GM12872 (cell line): Measurements from ENCODE around the gene CMIP.
A peak's percentile ranks its signal among the peaks of the same experiment; 100 is the strongest.

Source experiments
- CTCF ChIP-seq: IDR thresholded peaks from 3 replicates; pipeline ENCODE4 v1.5.1; 2011; ENCODE audit warnings: low read depth, mild to moderate bottlenecking, low read length, moderate library complexity; ENCODE audit not compliant: insufficient read depth

CMIP gene

GRCh38 chr16:81440888-81441761 is 3.5 kb upstream of the CMIP start:
- no peak for TF ChIP-seq CTCF

GRCh38 chr16:81442220-81442915 is 2.2 kb upstream of the CMIP start:
- TF ChIP-seq CTCF, result no peak

DNA sequence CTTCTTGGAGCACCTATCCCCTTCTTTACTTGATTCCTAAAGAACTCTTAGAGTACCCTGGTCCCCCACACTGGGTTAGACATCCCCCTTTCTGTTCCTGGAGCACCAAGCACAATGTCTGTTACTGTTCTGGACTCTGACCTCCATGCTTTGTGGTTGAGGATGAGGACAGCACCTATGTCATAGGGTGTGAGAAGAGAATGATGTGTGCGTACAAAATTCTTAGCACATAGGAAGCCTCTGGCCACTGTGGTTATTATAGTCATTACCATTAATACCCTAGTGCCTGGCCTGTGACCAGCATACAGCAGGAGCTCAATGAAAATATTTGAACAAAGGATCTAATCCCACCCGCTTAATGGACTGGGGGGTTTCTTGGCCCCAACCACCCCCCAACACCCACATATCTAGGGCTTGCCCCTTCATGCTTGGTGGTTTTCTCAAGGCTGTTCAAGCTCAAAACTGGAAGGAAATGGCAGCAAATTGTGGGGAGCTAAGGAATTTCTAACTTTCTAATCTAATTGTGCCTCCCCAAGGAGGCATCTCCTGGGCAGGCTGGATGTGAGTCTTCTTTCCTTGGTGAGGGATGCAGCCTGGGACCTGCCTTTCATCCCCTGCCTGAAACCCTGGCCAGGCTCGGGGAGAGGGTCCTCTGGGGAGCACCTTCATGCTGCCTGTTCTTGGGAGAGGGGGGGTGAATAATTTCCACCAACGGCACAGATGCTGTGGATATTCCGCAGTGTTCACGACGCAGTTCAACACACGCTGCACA is 1.5 kb upstream of the CMIP start:
- no peak for TF ChIP-seq CTCF

DNA sequence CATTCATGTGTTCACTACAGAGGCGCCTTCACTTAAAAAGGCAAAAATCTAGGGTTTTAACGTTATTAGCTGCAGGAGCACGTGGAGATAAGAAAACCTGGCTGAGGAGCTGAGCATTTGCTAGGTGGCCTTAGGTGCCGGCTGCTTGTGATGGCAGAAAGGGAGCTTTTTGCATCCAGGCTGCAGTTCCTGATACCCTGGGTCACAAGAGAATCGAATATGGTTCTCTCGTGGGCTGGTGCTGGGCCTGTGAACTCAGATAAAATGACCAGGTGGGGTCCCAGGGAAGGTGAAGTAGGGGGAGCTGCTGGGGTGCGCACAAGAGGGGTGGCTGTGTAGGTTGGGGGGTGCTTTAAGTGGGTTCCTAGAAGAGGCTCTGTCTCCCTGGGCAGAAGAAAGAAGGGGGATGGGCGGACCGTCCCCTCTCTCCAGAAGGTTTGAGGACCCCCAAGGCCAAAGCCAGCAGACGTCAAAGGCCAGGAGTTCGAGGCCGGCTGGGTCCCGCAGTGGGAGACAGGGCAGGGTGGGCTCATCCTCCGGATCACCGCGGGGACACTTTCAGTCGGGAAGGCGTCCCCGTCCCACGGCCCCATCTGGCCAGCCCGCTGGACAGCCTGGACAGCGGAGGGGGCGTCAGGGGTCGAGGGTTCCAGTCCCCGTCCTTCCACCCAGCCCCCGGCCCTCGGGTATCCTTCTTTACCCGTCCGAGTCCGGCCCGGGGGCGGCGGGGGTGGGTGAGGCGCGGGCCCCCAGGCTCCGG is 740 bp upstream of the CMIP start:
- TF ChIP-seq CTCF, result no peak

DNA sequence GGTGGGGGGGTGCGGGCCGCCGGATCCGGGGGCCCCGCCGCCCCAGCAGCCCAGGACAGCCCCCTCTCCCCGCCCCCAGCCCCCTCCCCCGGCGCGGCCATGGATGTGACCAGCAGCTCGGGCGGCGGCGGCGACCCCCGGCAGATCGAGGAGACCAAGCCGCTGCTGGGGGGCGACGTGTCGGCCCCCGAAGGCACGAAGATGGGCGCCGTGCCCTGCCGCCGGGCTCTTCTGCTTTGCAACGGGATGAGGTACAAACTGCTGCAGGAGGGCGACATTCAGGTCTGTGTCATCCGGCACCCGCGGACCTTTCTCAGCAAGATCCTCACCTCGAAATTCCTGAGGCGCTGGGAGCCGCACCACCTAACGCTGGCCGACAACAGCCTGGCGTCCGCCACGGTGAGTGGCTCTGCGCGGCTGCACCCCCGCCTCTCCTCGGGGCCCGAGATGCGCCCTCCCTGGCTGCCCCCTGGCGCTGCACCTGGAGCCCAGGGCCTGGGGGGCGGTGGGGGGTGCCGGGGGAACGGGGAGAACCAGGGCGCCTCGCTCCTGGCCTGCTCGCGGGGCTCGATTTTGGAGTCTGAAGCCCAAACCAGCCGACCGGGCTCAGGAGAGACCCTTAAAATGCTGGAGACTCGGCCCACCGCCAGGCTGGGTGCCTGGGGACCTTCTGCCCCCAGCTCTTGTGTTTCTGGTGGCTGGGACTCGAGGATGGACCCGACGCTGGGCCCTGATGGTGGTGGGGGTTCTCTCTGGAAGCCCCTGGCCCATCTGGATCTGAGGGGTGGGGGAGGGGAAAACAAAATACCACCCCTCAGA is 744 bp downstream of the CMIP start:
- peak; percentile 50; the same call in 2 of the 3 replicates for TF ChIP-seq CTCF

DNA sequence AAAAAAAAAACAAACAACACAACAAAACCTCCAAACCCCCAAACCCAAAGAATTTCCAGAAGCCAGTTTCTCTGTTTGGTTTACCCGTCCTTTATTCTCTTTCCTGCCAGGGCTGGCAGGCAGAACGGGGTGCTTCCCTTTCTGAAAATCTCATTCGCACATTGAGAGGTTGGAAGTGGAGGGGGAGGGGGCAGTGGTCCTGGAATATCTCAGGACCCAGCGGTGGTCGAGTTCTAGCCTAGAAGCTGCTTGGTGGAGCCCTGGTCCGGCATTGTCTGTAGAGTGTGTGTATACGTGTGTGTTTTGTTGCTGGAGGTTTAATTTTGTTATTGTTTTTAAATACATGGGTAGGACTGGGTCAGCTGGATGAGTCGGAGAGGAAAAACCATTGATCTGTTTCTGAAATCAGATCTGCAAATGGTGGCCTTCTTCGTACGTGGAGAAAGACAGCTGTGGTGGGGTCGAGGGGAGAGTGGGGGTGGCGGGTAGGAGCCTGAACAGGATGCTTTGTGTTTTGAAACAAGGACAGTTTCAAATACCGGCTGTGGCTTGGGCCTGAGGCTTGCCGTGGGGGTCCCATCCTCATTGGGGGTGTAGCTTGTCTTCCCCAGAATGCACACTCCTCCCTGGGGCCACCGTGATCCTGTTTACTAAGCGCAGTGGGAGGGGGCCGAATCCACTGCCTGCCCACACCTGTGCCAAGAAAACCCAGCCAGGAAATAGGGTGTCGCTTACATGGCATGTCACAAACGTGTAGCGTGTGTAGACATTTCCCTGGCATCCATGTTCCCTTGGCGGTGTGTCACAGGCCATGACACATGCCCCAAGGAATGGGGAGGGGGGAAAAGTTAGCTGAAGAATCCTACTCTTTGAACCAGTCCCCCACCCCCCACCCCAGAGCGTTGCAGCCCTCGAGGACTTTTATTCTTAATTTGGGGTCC is 1.6 kb downstream of the CMIP start:
- no peak for TF ChIP-seq CTCF
